Hindlimb muscle (tissue), 1 donor: Measurements from ENCODE around the gene ADORA1. TPM values are rescaled to one million over a fixed set of nuclear protein-coding genes. Genes with fewer than 3 reads are reported as not detected.

Experiments used
- DNase-seq: peaks from one replicate; pipeline ENCODE4 v3.0.0-alpha.2; 2013
- polyA plus RNA-seq: library from polyadenylated mRNA; unstranded; fragments of 120-200 nt; gene quantifications from one replicate; pipeline ENCODE4 v1.2.1, GENCODE V29; 2013; ENCODE audit not compliant: insufficient read length

The ADORA1 gene
- polyA plus RNA-seq, 1 donor: 8.2 TPM

GRCh38 chr1:203142684-203143408 lies 15.3 kb downstream of the ADORA1 start:
- no peak for DNase-seq

DNA sequence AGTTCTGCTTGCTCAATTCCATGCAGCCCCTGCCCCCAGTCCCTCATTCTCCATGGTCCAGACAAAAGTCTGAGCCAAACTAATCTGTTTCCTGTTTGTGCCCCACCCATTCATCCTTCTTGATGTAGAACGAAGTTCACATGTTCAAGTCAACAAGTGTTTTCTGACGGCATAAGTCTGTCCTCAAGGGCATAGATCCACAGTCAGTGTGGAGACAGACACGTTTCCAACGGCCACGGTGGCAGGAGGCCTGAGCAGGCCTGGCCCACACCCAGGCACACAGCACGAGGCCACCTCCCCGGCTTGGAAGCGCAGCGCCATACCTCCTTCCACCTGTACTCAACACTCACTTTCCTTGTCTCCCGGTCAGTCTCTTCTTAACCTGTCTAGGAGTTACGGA lies 16.1 kb downstream of the ADORA1 start:
- no peak for DNase-seq

- DNase-seq: no peak
These were observed 17.1 kb downstream of the ADORA1 start for GRCh38 chr1:203144661-203145060.

DNA sequence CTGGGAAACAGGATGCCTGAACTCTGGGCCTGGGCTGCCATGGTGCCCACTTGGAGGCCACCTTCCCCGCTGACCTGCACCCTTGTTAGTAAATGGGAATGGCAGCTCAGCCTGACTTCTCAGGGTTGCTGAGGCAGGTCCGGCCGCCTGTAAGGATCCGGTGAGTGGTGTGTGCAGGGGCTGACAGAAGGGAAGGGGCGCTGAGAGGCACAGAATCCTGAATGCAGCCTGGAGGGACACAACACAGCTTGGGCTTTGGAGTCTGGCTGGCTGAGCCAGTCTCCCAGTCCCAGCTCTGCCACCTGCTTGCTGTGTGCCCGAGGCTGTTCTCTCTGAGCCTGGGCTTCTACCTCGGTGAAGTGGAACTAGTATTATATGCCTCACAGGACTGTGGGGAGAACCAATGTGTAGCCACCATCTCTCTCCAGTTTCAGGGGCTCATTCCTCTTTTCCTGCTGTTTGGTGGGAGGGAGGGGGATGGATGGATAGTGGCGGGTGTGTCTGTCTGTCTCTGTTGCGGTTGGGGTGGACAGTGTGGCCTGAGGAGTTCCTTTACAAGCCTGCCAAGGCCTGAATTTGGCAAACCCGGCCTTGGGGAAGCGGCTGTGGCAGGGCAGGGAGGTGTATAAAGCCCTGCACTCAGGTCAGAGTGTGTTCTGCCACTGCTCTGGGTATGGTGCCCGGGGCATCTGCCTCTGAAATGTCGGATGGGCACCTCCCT lies 18.0 kb downstream of the ADORA1 start:
- no peak for DNase-seq

DNA sequence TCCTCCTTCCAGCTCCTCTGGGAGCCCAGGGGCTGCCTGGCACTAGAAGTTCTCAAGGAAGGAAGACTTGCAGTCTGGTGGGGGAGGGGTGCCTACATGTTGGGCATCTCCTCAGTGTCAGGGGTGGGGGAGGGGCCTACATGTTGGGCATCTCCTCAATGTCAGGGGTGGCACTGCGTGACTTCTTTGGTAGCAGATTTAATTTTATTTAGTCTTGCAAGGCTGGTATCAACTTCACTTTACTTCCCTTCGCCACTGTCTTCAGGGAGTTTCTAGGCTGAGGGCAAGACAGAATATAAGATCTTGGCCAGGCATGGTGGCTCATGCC lies 18.5 kb downstream of the ADORA1 start:
- no peak for DNase-seq

- DNase-seq: no peak
These were observed 19.0 kb downstream of the ADORA1 start for GRCh38 chr1:203146537-203146936.

GRCh38 chr1:203147376-203147775 lies 19.9 kb downstream of the ADORA1 start:
- no peak for DNase-seq

- DNase-seq: no peak
These were observed 20.6 kb downstream of the ADORA1 start for GRCh38 chr1:203148127-203148526.

- no peak for DNase-seq
These were observed 21.1 kb downstream of the ADORA1 start for GRCh38 chr1:203148579-203148978.

DNA sequence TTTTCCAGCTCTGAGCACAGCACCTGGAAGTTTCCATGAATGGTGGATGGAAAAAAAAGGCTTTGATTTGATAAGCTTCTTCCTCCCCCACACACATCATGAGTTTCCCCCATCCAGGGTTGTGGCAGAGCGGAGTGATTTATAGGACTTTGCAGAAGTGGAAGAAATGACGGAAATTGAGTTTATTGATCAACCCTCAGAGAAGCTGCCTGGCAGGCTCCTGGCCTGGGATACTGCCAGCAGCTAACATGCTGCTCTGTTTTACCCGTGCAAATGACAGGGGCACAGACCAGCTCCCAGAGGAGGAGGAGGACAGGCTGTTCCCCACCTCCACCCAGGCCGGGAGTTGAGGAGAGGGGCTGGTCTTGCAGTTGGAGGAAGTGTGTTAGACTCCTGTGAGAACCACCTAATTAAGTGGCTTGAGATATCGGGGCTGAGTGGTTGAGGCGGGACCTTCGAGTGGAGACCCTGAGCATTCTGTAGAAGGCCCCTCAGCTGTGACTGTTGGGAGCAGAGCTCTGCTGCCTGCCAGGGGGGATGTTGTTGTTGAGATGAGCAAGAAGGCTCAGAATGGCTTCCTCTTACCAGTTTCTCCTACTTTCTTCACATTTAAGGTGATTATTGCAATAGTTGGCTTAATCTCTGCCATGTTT lies 21.8 kb downstream of the ADORA1 start:
- DNase-seq: no peak

DNA sequence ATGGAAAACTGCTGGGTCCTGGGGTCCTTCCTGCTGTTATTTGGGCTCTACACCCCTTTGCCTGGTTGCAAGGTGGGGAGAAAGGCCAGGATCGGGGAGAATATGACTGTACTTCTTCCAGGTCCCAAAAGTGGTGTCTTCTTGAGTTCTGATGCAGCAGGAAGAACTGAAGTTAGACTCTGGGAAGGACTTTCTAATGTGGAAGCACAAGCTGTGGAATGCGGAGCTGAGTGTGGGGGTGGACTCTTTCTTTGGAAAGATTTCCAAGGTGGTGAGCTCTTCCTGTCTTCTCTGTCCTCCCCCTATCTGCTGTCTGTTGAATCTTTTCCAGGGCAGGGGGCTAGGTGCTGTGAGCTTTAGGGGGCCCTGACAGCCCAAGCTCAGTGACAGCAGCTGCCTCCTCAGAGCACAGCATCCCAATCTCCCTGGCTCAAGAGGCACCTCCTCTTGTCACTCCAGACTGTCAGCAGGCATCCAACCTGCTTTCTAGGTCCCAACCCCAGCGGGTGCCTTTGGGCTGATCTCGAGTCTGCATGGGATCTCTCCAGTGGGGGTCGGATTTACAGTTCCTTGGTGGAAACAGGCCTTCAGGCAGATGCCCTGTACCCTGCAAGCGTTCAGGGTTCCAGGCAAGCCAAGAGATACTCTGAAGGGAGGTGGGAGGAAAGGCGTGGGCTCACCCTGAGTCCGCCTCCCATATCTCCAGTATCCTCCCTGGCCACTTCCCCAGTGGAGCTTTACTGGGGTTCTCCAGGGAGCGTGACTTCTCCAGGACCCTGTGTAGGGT lies 23.2 kb downstream of the ADORA1 start:
- DNase-seq: no peak

- DNase-seq: no peak
These were observed 24.0 kb downstream of the ADORA1 start for GRCh38 chr1:203151362-203152157.

DNA sequence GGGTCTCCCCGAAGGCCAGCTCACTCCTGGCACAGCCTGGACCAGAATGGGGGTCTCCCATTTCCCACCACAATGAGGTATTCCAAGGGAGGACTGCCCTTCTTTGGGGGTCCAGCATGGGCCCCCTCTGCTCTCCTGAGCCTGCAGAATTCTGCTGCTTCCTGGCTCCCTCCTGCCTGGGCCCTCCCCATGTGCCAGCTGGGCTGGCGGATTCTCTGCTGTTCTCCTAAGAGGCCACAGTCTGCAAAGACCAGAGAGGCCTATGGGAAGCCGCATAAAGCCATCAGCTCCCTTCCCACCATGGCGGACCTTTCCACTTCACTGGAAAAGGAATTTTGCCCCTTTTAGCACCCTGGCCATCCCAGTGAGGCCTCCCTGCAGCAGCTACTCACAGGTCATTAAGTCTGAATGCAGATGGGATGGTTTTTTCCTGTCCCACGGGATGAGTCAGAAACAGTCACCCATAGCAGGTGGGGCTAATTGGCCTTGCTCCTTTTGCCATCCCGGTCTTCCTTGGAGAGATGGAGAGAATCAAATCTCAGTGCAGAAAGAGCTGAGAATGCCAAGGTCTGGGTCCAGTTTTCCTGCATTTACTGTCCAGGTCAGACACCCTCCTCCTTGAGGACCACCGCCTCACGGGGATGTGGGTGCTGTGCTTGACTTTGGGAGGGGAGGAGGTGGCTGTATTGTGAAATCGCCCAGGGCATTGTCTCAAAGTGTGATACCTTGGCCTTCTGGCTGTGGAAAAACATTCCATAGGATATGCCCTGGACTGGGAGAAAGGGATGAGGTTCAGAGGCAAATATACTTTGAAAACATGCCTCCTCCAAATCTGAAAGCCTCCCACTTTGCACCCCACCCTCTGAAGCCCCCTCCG lies 24.9 kb downstream of the ADORA1 start:
- no peak for DNase-seq

GRCh38 chr1:203153051-203153988 lies 25.8 kb downstream of the ADORA1 start:
- no peak for DNase-seq

- no peak for DNase-seq
These were observed 26.7 kb downstream of the ADORA1 start for GRCh38 chr1:203153989-203154821.

DNA sequence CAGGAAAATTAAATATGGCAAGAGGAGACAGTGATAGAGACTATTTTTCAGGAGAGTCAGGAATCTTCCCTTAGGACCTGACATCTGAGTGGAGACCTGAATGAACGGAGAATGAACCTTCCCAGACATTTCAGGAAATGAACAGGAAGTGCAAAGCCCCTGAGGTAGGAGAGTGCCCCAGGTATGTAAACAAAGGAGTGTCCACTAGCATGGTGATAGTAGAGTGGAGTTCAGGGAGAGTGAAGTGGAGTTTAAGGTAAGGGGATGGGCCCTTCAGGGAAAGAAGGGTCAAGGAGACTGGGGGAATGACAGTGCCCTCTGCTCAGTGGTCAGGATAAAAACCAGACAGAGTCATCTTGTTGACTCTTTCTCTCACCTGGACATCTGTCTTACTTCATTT lies 28.8 kb downstream of the ADORA1 start:
- no peak for DNase-seq

DNA sequence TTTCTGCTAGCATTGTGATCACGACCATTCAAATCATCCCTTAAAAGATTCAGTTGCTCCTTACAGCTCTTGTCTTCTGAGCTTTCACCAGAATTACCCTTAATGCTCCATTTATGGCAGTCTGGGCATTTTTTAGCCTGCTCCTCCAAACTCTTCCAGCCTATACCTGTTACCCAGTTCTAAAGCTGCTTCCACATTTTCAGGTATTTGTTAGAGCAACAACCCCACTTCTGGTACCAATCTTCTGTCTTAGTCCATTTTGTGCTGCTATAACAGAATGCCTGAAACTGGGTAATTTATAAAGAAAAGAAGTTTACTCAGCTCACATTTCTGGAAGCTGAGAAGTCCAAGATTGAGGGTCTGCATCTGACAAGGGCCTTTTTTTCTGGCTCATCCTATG lies 30.9 kb downstream of the ADORA1 start:
- DNase-seq: no peak

GRCh38 chr1:203158960-203159665 lies 31.6 kb downstream of the ADORA1 start:
- no peak for DNase-seq
